ENCODE data around the gene OR51B5.
"Not testable (repeated sequence)": the region's sequence is repeated elsewhere in the genome, so short reads cannot be mapped to it uniquely, and the experiment has no call there.

OR51B5 gene

DNA sequence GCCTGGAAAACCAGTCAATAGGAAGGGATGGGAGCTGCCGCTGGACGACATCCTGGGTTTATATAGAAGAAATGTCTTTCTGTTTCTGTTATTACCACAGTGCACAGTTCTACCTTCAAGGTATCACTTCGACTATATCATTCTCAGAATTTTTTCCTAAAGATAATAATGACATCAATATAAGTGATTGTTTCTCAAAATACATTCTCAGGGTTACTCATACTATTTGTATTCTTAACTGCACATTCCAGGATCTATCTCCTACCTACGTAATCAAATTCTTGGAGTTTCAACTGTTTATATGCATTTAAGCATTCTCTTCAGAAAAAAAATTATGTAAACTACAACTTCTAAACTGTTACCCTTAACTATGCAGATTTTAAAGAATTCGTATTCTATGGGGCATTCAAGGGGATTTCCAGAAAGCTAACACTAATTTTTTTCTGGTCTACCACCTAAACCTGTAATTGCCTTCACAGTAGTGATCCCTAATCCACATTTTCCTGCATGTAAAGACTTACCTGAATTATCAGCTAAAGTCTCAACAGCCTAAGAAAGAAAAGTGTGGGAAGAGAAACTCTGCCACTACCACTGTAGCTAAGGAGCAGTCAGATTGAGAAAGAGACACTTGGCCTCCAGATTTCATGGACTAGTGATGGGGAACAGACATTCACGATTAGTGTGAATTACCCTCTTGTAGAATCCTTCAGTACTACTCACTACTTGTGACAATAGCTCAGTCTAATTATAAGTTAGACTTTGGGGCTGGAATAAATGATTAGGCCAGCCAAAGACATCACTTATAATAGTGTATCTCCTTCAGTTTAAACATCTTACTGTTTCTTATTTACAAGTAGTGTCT is at the start of gene OR51B5:
OR51B5 (minus strand) TSS at position 51 of the 862 bp plus-strand sequence; CDS start at position 51, 0 bp downstream.
- no peak for DNase-seq

DNA sequence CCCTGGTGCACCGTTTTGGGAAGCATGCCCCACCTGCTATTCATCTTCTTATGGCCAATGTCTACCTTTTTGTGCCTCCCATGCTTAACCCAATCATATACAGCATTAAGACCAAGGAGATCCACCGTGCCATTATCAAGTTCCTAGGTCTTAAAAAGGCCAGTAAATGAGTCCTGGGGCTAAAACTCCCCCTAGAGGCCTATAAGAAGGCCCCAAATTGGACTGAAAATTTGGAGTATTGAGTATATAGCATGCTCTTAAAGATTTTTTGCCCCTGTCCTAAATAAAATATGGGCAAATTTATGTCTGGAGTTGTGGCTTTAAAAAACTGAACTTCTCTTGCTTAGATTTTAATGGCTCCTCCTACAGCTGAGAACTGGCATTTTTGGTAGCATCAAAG is 46.9 kb upstream of the OR51B5 start:
- DNase-seq, result no peak

DNA sequence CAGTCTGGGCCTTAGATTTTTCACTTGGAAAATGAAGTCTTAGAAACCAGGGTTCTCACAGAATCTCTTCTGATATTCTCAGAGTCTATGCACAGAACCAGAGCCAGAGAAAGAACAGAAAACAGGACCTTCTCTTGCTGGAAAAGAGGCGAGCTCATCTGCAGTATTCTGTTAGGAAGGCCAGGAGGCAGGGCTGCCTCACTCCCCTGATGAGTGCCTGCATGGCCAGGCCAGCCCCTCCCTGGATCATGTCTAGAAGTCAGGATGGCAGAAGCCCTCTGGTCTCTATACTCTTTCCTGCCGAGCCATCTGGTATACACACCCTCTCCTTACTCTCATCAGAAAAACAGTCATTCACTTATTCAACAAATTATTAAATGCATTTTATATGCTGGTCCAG is 41.0 kb upstream of the OR51B5 start:
- DNase-seq, result no peak

DNA sequence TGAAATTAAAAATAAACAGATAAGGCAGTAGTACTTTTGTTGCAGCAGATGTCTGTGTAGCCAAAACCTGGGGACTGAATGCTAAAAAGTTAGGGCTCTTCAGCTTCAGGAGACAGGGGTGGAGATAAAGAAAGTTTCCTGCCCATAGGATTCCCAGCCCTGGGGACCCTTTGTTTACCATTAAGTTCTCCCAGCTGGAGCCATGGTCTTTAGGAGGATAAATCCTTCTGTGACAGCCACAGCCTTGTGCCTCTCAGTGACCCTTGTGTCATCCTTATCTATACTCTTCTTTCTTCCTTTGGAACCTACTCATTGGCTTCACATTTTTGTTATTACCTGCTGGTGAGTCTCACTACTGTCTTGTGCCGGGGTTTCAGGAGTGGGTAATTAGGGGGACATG is 40.3 kb upstream of the OR51B5 start, which contains the start of gene OR51M1:
OR51M1 (plus strand) TSS at position 237 of the 400 bp plus-strand sequence. CDS start 5,587 bp downstream, outside the sequence.
- DNase-seq, result no peak

GRCh38 chr11:5380740-5381342 is 37.5 kb upstream of the OR51B5 start:
- peak in 1 of 2 experiments; percentile 71 for DNase-seq

GRCh38 chr11:5369789-5370188 is 26.5 kb upstream of the OR51B5 start:
- DNase-seq, result peak; percentile 4 to 29

DNA sequence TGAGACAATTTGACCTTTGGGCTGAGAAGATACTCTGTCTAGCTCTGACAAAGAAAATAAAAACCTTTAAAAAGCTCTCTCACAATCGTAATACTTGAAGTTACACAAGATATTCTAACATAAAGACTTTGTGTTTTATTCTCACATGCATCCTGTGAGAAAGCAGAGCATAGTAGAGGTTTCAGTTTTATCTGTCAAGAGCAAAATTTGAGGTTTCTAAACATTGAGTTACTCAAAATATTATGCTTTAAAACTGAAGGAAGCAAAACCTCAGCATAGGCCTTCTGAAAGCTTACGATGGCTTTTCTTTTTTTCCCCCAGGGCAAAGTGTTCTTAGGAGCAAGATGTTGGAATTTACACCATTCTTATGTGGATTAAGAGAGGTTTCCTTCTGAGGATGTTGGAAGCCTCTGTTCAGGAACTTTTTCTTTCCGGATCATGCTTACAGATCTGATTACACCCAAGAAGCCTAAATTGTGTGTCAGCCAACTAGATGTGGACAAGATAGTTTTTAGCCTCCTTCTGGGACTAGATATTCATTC is 25.2 kb upstream of the OR51B5 start:
- no peak for DNase-seq

DNA sequence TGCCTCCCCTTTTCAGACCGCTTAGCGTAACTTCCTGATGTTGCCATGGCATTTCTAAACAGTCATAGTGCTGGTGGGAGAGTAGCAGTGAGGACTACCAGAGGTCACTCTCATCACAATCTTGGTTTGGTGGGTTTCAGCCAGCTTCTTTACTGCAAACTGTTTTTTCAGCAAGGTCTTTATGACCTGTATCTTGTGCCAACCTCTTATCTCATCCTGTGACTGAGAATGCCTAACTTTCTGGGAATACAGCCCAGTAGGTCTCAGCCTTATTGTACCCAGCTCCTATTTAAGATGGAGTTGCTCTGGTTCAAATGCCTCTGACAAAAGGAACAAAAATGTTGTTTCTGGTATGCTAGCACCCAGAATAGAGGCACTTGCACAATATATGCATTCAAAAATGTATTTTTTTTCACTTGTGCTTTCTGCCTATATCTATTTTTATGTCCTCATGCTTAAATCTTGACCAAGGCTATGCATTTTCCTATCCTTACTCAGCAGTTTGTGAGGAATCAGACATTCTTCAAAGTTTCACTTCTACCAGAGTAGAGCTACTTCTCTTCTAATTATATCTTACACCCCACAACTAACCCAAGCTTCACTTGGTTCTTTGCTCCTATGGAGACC is 24.2 kb upstream of the OR51B5 start:
- no peak for DNase-seq

GRCh38 chr11:5366856-5367255 is 23.5 kb upstream of the OR51B5 start:
- DNase-seq, result no peak

DNA sequence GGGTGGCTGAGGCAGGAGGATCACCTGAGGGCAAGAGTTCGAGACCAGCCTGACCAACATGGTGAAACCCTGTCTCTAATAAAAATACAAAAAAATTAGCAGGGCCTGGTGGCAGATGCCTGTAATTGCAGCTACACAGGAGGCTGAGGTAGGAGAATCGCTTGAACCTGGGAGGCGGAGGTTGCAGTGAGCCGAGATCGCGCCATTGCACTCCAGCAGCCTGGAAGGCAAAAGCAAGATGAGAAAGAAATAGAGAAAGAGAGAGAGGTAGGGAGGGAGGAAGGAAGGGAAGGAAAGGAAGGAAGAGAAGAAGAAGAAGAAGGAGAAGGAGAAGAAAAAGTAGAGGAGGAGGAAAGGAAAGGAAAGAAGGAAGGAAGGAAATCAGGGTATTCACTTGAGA is 23.0 kb upstream of the OR51B5 start:
- DNase-seq, result not testable (repeated sequence)

- DNase-seq, result peak; percentile 68 to 83
These were observed 20.9 kb upstream of the OR51B5 start for GRCh38 chr11:5364214-5364613.

- DNase-seq, result no peak
These were observed 20.4 kb upstream of the OR51B5 start for GRCh38 chr11:5363679-5364078.

DNA sequence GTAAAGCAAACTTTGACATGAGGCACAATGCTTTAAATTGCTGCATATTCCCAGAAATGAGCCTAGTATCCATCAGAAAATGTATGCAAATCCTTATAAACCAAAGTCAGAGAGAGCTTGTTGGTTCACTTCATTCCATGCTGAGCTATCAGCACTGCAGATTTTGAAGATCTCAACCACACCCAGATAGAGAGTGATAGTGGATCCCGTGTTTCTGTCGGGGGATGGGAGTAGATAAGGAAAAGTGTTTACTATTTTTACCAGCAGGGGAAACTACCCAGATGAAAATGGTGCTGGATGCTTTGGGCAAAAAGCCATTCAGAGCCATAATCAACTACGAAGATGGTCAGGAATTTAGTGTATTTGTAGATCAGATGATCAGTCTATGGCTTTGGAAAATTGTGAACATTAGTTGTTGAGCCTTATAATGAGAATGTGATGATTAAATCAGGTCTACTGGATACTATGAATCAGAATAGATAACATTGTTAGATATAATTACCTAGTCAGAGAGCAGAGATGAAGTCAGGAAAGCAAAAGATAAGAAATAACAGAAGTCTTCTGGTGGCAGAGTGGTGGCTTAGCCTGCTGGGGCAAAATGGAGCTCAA is 18.8 kb upstream of the OR51B5 start:
- DNase-seq, result no peak

GRCh38 chr11:5356031-5356430 is 12.7 kb upstream of the OR51B5 start:
- DNase-seq, result not testable (repeated sequence)

DNA sequence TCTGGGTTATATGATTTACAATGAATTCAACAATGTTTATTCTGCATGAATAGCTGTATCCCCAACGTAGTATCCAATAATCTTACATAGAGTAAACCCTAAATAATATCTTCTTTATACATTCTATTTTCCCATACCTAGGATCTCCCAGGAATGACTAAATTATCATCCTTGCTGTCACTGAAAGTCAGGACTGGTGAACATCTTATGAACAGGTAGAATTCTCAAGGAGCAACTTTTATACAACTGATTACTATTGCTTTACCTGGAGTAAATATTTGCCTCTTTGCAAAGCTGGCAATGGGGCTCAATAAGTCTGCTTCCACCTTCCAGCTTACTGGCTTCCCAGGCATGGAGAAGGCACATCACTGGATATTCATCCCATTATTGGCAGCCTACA is 7.9 kb upstream of the OR51B5 start, which contains the start of gene OR51B6:
OR51B6 (plus strand) TSS at position 301 of the 400 bp plus-strand sequence; CDS start at position 301, 0 bp downstream.
- no peak for DNase-seq

DNA sequence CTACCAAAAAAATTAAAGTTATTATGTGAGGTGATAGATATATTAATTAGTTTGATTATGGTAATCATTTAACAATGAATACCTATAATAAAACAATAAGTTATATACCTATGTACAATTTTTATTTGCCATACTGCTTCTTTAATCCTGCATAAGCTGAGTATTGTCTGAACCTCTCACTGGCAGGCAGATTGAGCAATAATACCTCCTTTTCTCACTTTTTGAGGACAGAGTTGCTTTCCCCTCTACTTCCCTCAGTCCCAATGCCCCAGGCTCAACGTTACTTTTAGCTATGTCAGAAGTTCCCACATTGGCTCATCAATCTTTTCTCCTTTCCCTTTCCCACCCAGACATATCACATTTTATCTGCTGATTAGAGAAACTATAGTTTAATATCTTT is 6.2 kb upstream of the OR51B5 start:
- no peak for DNase-seq

- no peak for DNase-seq
These were observed 5.3 kb upstream of the OR51B5 start for GRCh38 chr11:5348551-5349194.

DNA sequence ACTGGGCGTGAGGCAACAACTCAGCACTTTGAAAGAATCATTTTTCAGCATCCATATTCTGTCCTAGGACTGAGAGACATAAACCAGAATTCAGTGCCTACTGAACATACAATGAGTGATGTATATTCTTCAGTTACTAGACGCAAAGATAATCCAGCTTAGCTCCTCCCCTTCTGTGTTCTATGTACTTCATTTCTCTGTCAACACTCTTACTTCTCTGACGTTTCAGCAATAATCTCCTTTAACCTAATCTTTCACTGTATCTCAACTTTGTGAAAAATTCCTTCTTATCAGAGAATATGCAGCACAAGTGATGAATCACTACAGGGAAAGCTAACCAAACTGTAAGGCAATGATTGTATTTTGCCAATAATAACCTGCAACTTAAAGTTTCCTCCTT is 2.5 kb upstream of the OR51B5 start:
- no peak for DNase-seq

DNA sequence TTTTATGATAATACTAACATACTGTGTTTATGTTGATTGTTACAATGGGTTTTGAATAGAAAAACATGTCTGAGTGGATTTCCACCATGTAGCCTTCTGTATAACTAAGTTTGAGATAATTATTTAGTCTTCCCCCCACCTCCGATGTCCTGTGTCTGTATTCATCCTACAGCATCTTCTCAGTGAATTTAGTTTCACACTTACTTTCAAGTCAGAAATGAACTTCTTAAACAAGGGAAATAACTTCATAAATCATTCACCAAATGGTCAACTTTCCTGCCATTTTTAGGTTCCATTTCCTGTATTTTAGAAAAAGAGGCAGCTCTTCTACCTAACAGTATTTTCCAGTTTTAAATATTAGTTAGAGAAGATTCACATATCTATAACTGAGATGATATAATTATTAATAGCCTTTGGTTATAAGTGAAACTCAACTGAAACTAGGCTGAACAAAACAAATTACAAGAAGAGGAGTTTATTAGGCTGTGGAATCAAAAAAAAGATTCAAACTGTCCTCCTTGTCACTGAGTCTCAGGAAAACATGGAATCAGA is 3.5 kb downstream of the OR51B5 start:
- DNase-seq, result no peak

GRCh38 chr11:5337253-5337652 is 6.1 kb downstream of the OR51B5 start:
- DNase-seq, result not testable (repeated sequence)

GRCh38 chr11:5336331-5336730 is 7.0 kb downstream of the OR51B5 start:
- DNase-seq, result no peak

- no peak for DNase-seq
These were observed 8.2 kb downstream of the OR51B5 start for GRCh38 chr11:5335170-5335569.

All from SW 1271 (cell line).